SK-N-SH (cell line): ENCODE measurements around the gene EXOSC3. TPM values are rescaled to one million over a fixed set of nuclear protein-coding genes. Genes with fewer than 3 reads are reported as not detected.

ENCODE experiments used
- CTCF ChIA-PET: fragments of 300-600, 350-600 bp; formaldehyde crosslinking; extraction: SDS; loops from one replicate; lab custom pipeline; 2021; lab: Yijun Ruan, JAX
- POLR2A ChIA-PET: fragments of 350-600 bp; sonication (Branson Sonifier 250); formaldehyde crosslinking; extraction: SDS; loops from one replicate; lab custom pipeline; 2020; ENCODE audit warnings: antibody characterized with exemption, inconsistent platforms; lab: Yijun Ruan, JAX
- DNase-seq: peaks from one replicate; pipeline ENCODE4 v3.0.0; 2012
- H2AFZ ChIP-seq: fragments of 200-600 bp; sonication (generic); 2 replicates; pipeline ENCODE4 v1.8.1; 2016; ENCODE audit warnings: antibody characterized with exemption, mild to moderate bottlenecking, low read depth
- H3F3A ChIP-seq: fragments of 200-600 bp; sonication (generic); replicated peaks from 2 replicates; pipeline ENCODE3; 2016; ENCODE audit warnings: antibody characterized with exemption, mild to moderate bottlenecking; ENCODE audit not compliant: insufficient read depth
- H3K27ac ChIP-seq, 2 experiments: fragments of 200-500 bp in 1 of 2; fragments of 200-600 bp in 1 of 2; sonication (Bioruptor generic) in 1 of 2; sonication (generic), shearing (Covaris generic) in 1 of 2; 2 replicates each; pipeline versions ENCODE4 v1.5.1 to v1.6.1; 2014 to 2016; ENCODE audit warnings: low read depth in 2 of 2, inconsistent platforms in 1 of 2, low read length in 1 of 2, mild to moderate bottlenecking in 1 of 2, mixed read lengths in 1 of 2
- H3K27me3 ChIP-seq: fragments of 200-600 bp; sonication (generic), shearing (Covaris generic); 2 replicates; pipeline ENCODE4 v1.6.1; 2016; ENCODE audit warnings: mixed run types; ENCODE audit not compliant: insufficient read depth
- H3K36me3 ChIP-seq, 2 experiments: fragments of 200-500 bp in 1 of 2; fragments of 200-600 bp in 1 of 2; sonication (Bioruptor generic) in 1 of 2; sonication (generic) in 1 of 2; replicated peaks in 1 of 2; 2 replicates each; pipeline versions ENCODE3 to v1.5.1; 2014 to 2016; ENCODE audit warnings: low read length in 1 of 2, mild to moderate bottlenecking in 1 of 2; ENCODE audit not compliant: insufficient read depth in 2 of 2, control insufficient read depth in 1 of 2
- H3K4me1 ChIP-seq, 2 experiments: fragments of 200-500 bp in 1 of 2; fragments of 200-600 bp in 1 of 2; sonication (Bioruptor generic) in 1 of 2; sonication (generic), shearing (Covaris generic) in 1 of 2; 2 replicates each; pipeline versions ENCODE4 v1.5.1 to v1.6.1; 2014 to 2016; ENCODE audit warnings: low read depth in 1 of 2, low read length in 1 of 2, mixed run types in 1 of 2; ENCODE audit not compliant: insufficient read depth in 2 of 2, control insufficient read depth in 1 of 2
- H3K4me2 ChIP-seq: fragments of 200-600 bp; sonication (generic), shearing (Covaris generic); 2 replicates; pipeline ENCODE4 v1.6.1; 2017; ENCODE audit warnings: mixed run types
- H3K4me3 ChIP-seq, 2 experiments: fragments of 200-500 bp in 1 of 2; fragments of 200-600 bp in 1 of 2; sonication (Bioruptor generic) in 1 of 2; sonication (generic), shearing (Covaris generic) in 1 of 2; 2 replicates each; pipeline versions ENCODE4 v1.5.1 to v1.8.1; 2014 to 2016; ENCODE audit warnings: low read depth in 2 of 2, inconsistent platforms in 1 of 2, low read length in 1 of 2, mild to moderate bottlenecking in 1 of 2, mixed read lengths in 1 of 2, moderate library complexity in 1 of 2
- H3K79me2 ChIP-seq: fragments of 200-600 bp; sonication (generic); 2 replicates; pipeline ENCODE4 v1.8.1; 2017; ENCODE audit warnings: mild to moderate bottlenecking; ENCODE audit not compliant: insufficient read depth
- H3K9ac ChIP-seq: fragments of 200-600 bp; sonication (generic); 2 replicates; pipeline ENCODE4 v1.6.1; 2017; ENCODE audit warnings: mixed run types
- H3K9me2 ChIP-seq: fragments of 200-600 bp; sonication (generic); 2 replicates; pipeline ENCODE4 v1.6.1; 2017; ENCODE audit warnings: mixed run types
- H3K9me3 ChIP-seq: fragments of 200-600 bp; sonication (generic); 2 replicates; pipeline ENCODE4 v1.6.1; 2017; ENCODE audit warnings: mixed run types, mild to moderate bottlenecking, moderate library complexity
- H4K20me1 ChIP-seq: fragments of 200-600 bp; sonication (generic); 2 replicates; pipeline ENCODE4 v1.6.1; 2017; ENCODE audit warnings: mild to moderate bottlenecking, mixed run types; ENCODE audit not compliant: insufficient read depth
- ELF1 ChIP-seq: IDR thresholded peaks from 2 replicates; pipeline ENCODE4 v1.4.0; 2012
- EZH2phosphoT487 ChIP-seq: fragments of 200-600 bp; sonication (generic); IDR thresholded peaks from 2 replicates; pipeline ENCODE4 v1.6.1; 2017; ENCODE audit warnings: low read depth, mixed run types, mild to moderate bottlenecking, antibody characterized with exemption, moderate library complexity, borderline replicate concordance
- JUND ChIP-seq: IDR thresholded peaks from 2 replicates; pipeline ENCODE4 v1.4.0; 2012
- MEF2A ChIP-seq: IDR thresholded peaks from 2 replicates; pipeline ENCODE4 v1.4.0; 2012; ENCODE audit warnings: low read depth, borderline replicate concordance
- RFX5 ChIP-seq: IDR thresholded peaks from 2 replicates; pipeline ENCODE4 v1.6.1; 2012; ENCODE audit warnings: mild to moderate bottlenecking, improper control_type of control experiment, low read length
- SIN3A ChIP-seq: IDR thresholded peaks from 2 replicates; pipeline ENCODE4 v1.6.1; 2012; ENCODE audit warnings: low read depth, mild to moderate bottlenecking, low read length, moderate library complexity, borderline replicate concordance
- TCF12 ChIP-seq: IDR thresholded peaks from 2 replicates; pipeline ENCODE4 v1.4.0; 2012
- YY1 ChIP-seq: IDR thresholded peaks from 2 replicates; pipeline ENCODE4 v1.4.0; 2012; ENCODE audit warnings: low read depth, mild to moderate bottlenecking
- ZBTB33 ChIP-seq: IDR thresholded peaks from 2 replicates; pipeline ENCODE4 v1.4.0; 2012; ENCODE audit warnings: low read depth, borderline replicate concordance
- WGBS: methylation state at CpG from one replicate; pipeline ENCODE4 v1.1.6; 2017; ENCODE audit warnings: low lambda C conversion rate; 5-methylcytosine and 5-hydroxymethylcytosine counted together
- polyA plus RNA-seq, 3 experiments: library from polyadenylated mRNA; depleted of rRNA; stranded (reverse); fragments of >200 nt; gene quantifications; 2 replicates each; pipeline ENCODE4 v1.2.3, GENCODE V29; 2012
- TF ChIP-seq, protein P1 (sequence below): IDR thresholded peaks from 2 replicates; pipeline ENCODE4; 2012
- TF ChIP-seq, protein P2 (sequence below): fragments of 200-600 bp; sonication (generic); IDR thresholded peaks from 2 replicates; pipeline ENCODE4 v1.6.1; 2017; ENCODE audit warnings: antibody characterized with exemption, mild to moderate bottlenecking, moderate library complexity
- TF ChIP-seq, protein P3 (sequence below): fragments of 150-350 bp; IDR thresholded peaks from 2 replicates; pipeline ENCODE4 v1.6.1; 2017; ENCODE audit warnings: antibody characterized with exemption, low read length, low read depth, borderline replicate concordance

EXOSC3 gene
- polyA plus RNA-seq, 1 of the 3 experiments (the other 2 are of a cell fraction) = 53.6 TPM

DNA sequence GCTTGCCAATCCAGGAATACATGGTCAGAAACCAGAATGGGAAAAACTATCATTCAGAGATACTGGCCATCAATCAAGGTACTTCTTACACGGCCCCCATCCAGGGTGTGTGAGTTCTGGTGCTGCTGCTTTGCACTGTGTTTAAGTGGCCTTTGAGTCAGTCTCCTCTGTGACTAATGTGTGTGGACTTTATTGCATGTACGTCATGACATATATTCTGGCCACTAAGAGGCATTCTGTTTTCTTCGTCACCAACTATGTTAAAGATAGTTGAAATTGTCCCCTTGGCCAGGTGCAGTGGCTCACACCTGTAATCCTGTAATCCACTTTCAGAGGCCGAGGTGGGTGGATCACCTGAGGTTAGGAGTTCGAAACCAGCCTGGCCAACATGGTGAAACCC, 8.5 kb downstream of the EXOSC3 start (continued):
- TF ChIP-seq, protein P1, sequence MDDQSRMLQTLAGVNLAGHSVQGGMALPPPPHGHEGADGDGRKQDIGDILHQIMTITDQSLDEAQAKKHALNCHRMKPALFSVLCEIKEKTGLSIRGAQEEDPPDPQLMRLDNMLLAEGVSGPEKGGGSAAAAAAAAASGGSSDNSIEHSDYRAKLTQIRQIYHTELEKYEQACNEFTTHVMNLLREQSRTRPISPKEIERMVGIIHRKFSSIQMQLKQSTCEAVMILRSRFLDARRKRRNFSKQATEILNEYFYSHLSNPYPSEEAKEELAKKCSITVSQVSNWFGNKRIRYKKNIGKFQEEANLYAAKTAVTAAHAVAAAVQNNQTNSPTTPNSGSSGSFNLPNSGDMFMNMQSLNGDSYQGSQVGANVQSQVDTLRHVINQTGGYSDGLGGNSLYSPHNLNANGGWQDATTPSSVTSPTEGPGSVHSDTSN = no peak
- TF ChIP-seq YY1 = no peak
- TF ChIP-seq, all 33 proteins: peak for 0

GRCh38 chr9:37775216-37775919, 9.5 kb downstream of the EXOSC3 start:
- Histone ChIP-seq H4K20me1 (no peaks in the 10 kb centered on the region), H3K27me3 (no peaks in the 10 kb centered on the region), H2AFZ (no peak overlapping the region), H3K4me3 (no peak overlapping the region)
- no peak for DNase-seq
- TF ChIP-seq TCF12 (no peak), EZH2phosphoT487 (no peak), MEF2A (no peak), YY1 (no peak), ELF1 (no peak), RFX5 (no peak), ZBTB33 (no peak), SIN3A (no peak), JUND (no peak)
- TF ChIP-seq, protein P2, sequence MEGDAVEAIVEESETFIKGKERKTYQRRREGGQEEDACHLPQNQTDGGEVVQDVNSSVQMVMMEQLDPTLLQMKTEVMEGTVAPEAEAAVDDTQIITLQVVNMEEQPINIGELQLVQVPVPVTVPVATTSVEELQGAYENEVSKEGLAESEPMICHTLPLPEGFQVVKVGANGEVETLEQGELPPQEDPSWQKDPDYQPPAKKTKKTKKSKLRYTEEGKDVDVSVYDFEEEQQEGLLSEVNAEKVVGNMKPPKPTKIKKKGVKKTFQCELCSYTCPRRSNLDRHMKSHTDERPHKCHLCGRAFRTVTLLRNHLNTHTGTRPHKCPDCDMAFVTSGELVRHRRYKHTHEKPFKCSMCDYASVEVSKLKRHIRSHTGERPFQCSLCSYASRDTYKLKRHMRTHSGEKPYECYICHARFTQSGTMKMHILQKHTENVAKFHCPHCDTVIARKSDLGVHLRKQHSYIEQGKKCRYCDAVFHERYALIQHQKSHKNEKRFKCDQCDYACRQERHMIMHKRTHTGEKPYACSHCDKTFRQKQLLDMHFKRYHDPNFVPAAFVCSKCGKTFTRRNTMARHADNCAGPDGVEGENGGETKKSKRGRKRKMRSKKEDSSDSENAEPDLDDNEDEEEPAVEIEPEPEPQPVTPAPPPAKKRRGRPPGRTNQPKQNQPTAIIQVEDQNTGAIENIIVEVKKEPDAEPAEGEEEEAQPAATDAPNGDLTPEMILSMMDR = no peak
- TF ChIP-seq, protein P3, sequence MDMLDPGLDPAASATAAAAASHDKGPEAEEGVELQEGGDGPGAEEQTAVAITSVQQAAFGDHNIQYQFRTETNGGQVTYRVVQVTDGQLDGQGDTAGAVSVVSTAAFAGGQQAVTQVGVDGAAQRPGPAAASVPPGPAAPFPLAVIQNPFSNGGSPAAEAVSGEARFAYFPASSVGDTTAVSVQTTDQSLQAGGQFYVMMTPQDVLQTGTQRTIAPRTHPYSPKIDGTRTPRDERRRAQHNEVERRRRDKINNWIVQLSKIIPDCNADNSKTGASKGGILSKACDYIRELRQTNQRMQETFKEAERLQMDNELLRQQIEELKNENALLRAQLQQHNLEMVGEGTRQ = no peak
- TF ChIP-seq, all 33 proteins: peak for 0
- Histone ChIP-seq H3K36me3 (peaks cover 35 to 48% of the 10 kb centered on the region in 2 experiments), H3K9me3 (no peaks in the 10 kb centered on the region), H3F3A (peaks cover 8% of the 10 kb centered on the region), H3K4me2 (no peak overlapping the region), H3K4me1 (no peaks in the 10 kb centered on the region), H3K27ac (no peak overlapping the region), H3K9me2 (no peaks in the 10 kb centered on the region), H3K9ac (no peak overlapping the region), H3K79me2 (peaks cover 8% of the 10 kb centered on the region; the same call in 1 of the 2 replicates)
- WGBS = 71% methylated on average over 1 of the region's 1 CpG
- ChIA-PET CTCF (interaction anchor here (1.4 kb wide), 1 partner anchor 29 kb away, joined by 3 read pairs; no protein-coding TSS in a partner anchor), POLR2A (interaction anchor here (1.0 kb wide), 1 partner anchor 10 kb away, joined by 3 read pairs; the partner anchor contains the start of gene EXOSC3)
